Measurements from ENCODE around the gene SIVA1.

GRCh38 chr14:104704252-104704651 lies 48.7 kb upstream of the SIVA1 start:
- TF ChIP-seq TARDBP (IDR thresholded peaks at IDR 0.05) (no peak), FOXK2 (IDR thresholded peaks at IDR 0.05) (no peak), ELF4 (IDR thresholded peaks at IDR 0.05) (no peak), LEF1 (IDR thresholded peaks at IDR 0.05; ENCODE audit: borderline replicate concordance) (no peak), SP1 (IDR thresholded peaks at IDR 0.05) (no peak), ZNF384 (IDR thresholded peaks at IDR 0.05) (no peak), BHLHE40 (IDR thresholded peaks at IDR 0.05; ENCODE audit: borderline replicate concordance) (no peak), FOXA1 (IDR thresholded peaks at IDR 0.05) (no peak), SUZ12 (IDR thresholded peaks at IDR 0.05) (no peak), NFRKB (IDR thresholded peaks at IDR 0.05) (no peak), CTBP1 (IDR thresholded peaks at IDR 0.05; ENCODE audit: borderline replicate concordance) (no peak), HDGF (IDR thresholded peaks at IDR 0.05; ENCODE audit: borderline replicate concordance) (no peak), ARNT (IDR thresholded peaks at IDR 0.05) (no peak), PKNOX1 (IDR thresholded peaks at IDR 0.05) (no peak)
